Endothelial cell (in vitro differentiated cells): ENCODE data around the gene DPYSL4. TPM values are rescaled to one million over a fixed set of nuclear protein-coding genes. Genes with fewer than 3 reads are reported as not detected.

ENCODE experiments used
- DNase-seq: peaks from one replicate; pipeline ENCODE4 v3.0.0; 2021; ENCODE audit warnings: low spot score
- H3K27ac Mint-ChIP-seq: one replicate; pipeline ENCODE4 v1.8.0; 2021; ENCODE audit warnings: mixed read lengths, inconsistent platforms; ENCODE audit not compliant: unreplicated experiment
- H3K27me3 Mint-ChIP-seq: one replicate; pipeline ENCODE4 v1.8.0; 2021; ENCODE audit warnings: mild to moderate bottlenecking, moderate library complexity, mixed read lengths, inconsistent platforms; ENCODE audit not compliant: unreplicated experiment
- H3K36me3 Mint-ChIP-seq: one replicate; pipeline ENCODE4 v1.8.0; 2021; ENCODE audit warnings: mild to moderate bottlenecking, low read depth, mixed read lengths, inconsistent platforms; ENCODE audit not compliant: unreplicated experiment
- H3K4me1 Mint-ChIP-seq: one replicate; pipeline ENCODE4 v1.8.0; 2021; ENCODE audit warnings: mild to moderate bottlenecking, mixed read lengths, inconsistent platforms; ENCODE audit not compliant: unreplicated experiment
- H3K4me3 Mint-ChIP-seq: one replicate; pipeline ENCODE4 v1.8.0; 2021; ENCODE audit warnings: mild to moderate bottlenecking, mixed read lengths, inconsistent platforms; ENCODE audit not compliant: unreplicated experiment
- H3K9me3 Mint-ChIP-seq: one replicate; pipeline ENCODE4 v1.8.0; 2021; ENCODE audit warnings: mixed read lengths, inconsistent platforms; ENCODE audit not compliant: unreplicated experiment
- CTCF ChIP-seq: fragments of 200-600 bp; sonication (generic); IDR thresholded peaks from one replicate; pipeline ENCODE4 v1.5.0; 2021; ENCODE audit warnings: antibody characterized with exemption; ENCODE audit not compliant: unreplicated experiment
- total RNA-seq: library from RNA; stranded (reverse); fragmentation: NEBNext Ultra II Directional; extraction: Animal tissue kit (Norgen Biotek cat#: 25700); gene quantifications from one replicate; pipeline ENCODE4 v1.2.1, GENCODE V29; 2021; ENCODE audit not compliant: unreplicated experiment

Gene DPYSL4
- total RNA-seq, 1 donor from 2014 or later, result 15.0 TPM

- H3K9me3 Mint-ChIP-seq, result no peaks in the 10 kb centered on the region
- H3K27me3 Mint-ChIP-seq, result peaks cover 8% of the 10 kb centered on the region
- H3K36me3 Mint-ChIP-seq, result no peaks in the 10 kb centered on the region
- H3K4me3 Mint-ChIP-seq, result no peak overlapping the region
- TF ChIP-seq CTCF, result no peak
- DNase-seq, result no peak
- H3K4me1 Mint-ChIP-seq, result no peaks in the 10 kb centered on the region
- H3K27ac Mint-ChIP-seq, result no peak overlapping the region
Observed at GRCh38 chr10:132239126-132240031, 52.6 kb downstream of the DPYSL4 start.

GRCh38 chr10:132240156-132240555, 53.4 kb downstream of the DPYSL4 start:
- no peak overlapping the region for H3K4me3 Mint-ChIP-seq
- DNase-seq, result no peak
- H3K27ac Mint-ChIP-seq, result no peak overlapping the region
- H3K27me3 Mint-ChIP-seq, result peaks cover 9% of the 10 kb centered on the region
- no peaks in the 10 kb centered on the region for H3K36me3 Mint-ChIP-seq
- H3K9me3 Mint-ChIP-seq, result no peaks in the 10 kb centered on the region
- no peak for TF ChIP-seq CTCF
- H3K4me1 Mint-ChIP-seq, result no peaks in the 10 kb centered on the region

- Mint-ChIP-seq H3K36me3 (no peaks in the 10 kb centered on the region), H3K27me3 (peaks cover 11% of the 10 kb centered on the region), H3K4me1 (no peaks in the 10 kb centered on the region), H3K4me3 (no peak overlapping the region), H3K27ac (no peak overlapping the region), H3K9me3 (no peaks in the 10 kb centered on the region)
- no peak for DNase-seq
- no peak for TF ChIP-seq CTCF
Observed at GRCh38 chr10:132240581-132240980, 53.8 kb downstream of the DPYSL4 start.

GRCh38 chr10:132241086-132241485, 54.3 kb downstream of the DPYSL4 start:
- Mint-ChIP-seq H3K9me3 (no peaks in the 10 kb centered on the region), H3K36me3 (no peaks in the 10 kb centered on the region), H3K4me1 (no peaks in the 10 kb centered on the region), H3K27ac (no peak overlapping the region), H3K4me3 (no peak overlapping the region), H3K27me3 (peaks cover 11% of the 10 kb centered on the region)
- no peak for DNase-seq
- no peak for TF ChIP-seq CTCF

DNA sequence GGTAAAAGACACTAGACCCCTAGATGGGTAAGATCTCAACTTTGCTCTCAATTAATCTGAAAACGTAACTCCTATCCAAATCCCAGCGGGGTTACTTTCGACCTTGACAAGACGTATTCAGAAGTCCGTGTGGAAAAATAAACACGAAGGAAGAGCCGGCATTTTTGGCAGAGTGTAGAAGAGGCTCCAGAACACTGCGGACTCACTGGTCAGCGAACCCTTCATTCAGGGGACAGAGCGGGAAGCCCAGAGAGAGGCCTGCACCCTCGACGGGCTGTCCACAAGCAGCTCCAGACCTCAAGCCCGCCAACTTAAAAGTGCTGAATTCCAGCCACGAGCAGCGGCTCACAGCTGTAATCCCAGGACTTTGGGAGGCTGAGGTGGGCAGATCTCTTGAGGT, 54.7 kb downstream of the DPYSL4 start:
- peaks cover 11% of the 10 kb centered on the region for H3K27me3 Mint-ChIP-seq
- H3K4me1 Mint-ChIP-seq, result no peaks in the 10 kb centered on the region
- no peak for TF ChIP-seq CTCF
- no peak for DNase-seq
- no peaks in the 10 kb centered on the region for H3K9me3 Mint-ChIP-seq
- H3K4me3 Mint-ChIP-seq, result no peak overlapping the region
- no peak overlapping the region for H3K27ac Mint-ChIP-seq
- H3K36me3 Mint-ChIP-seq, result no peaks in the 10 kb centered on the region
